Measurements from ENCODE around the gene ATP1B3.

The ATP1B3 gene

DNA sequence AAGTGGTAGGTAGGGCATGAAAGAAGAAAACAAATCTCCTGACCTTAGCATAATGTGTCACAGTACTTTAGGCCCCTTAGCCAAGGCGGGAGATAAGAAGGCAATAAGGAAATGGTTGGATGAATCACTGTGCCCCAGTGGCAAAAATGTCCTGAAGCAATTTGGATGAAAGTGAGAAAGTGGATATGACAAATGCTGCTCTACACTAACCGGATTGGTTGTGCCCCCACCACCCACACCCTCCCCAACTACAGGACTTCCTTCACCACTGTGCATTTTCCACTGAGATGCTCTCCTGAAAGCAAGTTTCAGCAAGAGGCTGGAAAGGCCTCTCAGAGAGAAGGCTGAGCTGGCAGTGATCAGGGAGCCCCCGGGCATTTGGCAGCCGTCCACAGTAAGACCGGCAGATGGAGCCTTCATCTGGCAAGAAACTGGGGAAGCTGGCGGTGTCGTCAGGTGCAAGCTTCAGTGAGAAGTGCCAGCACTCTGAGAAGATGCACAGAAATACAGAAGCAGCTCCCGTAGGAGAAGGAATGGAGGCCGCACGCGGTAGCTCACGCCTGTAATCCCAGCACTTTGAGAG, 63.8 kb downstream of the ATP1B3 start (continued):
- TF ChIP-seq, protein P1, sequence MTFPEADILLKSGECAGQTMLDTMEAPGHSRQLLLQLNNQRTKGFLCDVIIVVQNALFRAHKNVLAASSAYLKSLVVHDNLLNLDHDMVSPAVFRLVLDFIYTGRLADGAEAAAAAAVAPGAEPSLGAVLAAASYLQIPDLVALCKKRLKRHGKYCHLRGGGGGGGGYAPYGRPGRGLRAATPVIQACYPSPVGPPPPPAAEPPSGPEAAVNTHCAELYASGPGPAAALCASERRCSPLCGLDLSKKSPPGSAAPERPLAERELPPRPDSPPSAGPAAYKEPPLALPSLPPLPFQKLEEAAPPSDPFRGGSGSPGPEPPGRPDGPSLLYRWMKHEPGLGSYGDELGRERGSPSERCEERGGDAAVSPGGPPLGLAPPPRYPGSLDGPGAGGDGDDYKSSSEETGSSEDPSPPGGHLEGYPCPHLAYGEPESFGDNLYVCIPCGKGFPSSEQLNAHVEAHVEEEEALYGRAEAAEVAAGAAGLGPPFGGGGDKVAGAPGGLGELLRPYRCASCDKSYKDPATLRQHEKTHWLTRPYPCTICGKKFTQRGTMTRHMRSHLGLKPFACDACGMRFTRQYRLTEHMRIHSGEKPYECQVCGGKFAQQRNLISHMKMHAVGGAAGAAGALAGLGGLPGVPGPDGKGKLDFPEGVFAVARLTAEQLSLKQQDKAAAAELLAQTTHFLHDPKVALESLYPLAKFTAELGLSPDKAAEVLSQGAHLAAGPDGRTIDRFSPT (tag by site-specific recombination; IDR thresholded peaks at IDR 0.05) = no peak

- H3K27ac ChIP-seq (ENCODE audit: extremely low read depth, low read depth, low read length) = no peak overlapping the region
- no peak overlapping the region for H3K4me3 ChIP-seq (ENCODE audit: low read depth, low read length)
These were observed 64.7 kb downstream of the ATP1B3 start for GRCh38 chr3:141941093-141941492.

GRCh38 chr3:141942006-141942405, 65.6 kb downstream of the ATP1B3 start:
- H3K4me3 ChIP-seq (ENCODE audit: low read depth, low read length) = no peak overlapping the region
- no peaks in the 10 kb centered on the region for H3K9me3 ChIP-seq (ENCODE audit: control insufficient read depth, insufficient read depth, low read depth, low read length)
- no peak overlapping the region for H3K27ac ChIP-seq (ENCODE audit: extremely low read depth, low read depth, low read length)
- H3K36me3 ChIP-seq (ENCODE audit: control insufficient read depth in 2 of 2, insufficient read depth in 1 of 2, low read length in 2 of 2) = no peaks in the 10 kb centered on the region
- POLR2A ChIA-PET = no interaction called here
- CTCF ChIA-PET = no interaction called here
- peaks cover 7% of the 10 kb centered on the region; the same call in 1 of the 2 replicates for H3K4me1 ChIP-seq (ENCODE audit: control insufficient read depth, insufficient read depth, low read length)
- TF ChIP-seq ZFP3 (tag by site-specific recombination; IDR thresholded peaks at IDR 0.05; ENCODE audit: low read depth) = no peak
- TF ChIP-seq ZNF768 (tag by site-specific recombination; IDR thresholded peaks at IDR 0.05) = no peak
- no peak for TF ChIP-seq ZNF624 (tag by site-specific recombination; IDR thresholded peaks at IDR 0.05)
- no peak for TF ChIP-seq ZNF596 (tag by site-specific recombination; IDR thresholded peaks at IDR 0.05)
- no peak for TF ChIP-seq ZNF221 (tag by site-specific recombination; IDR thresholded peaks at IDR 0.05; ENCODE audit: borderline replicate concordance)
- TF ChIP-seq ZNF513 (tag by site-specific recombination; IDR thresholded peaks at IDR 0.05) = no peak
- no peak for TF ChIP-seq ZNF157 (tag by site-specific recombination; IDR thresholded peaks at IDR 0.05)
- TF ChIP-seq ZNF530 (tag by site-specific recombination; IDR thresholded peaks at IDR 0.05; ENCODE audit: low read depth) = no peak
- TF ChIP-seq ZBTB48 (tag by site-specific recombination; IDR thresholded peaks at IDR 0.05) = no peak
- TF ChIP-seq BCL11A (tag by site-specific recombination; IDR thresholded peaks at IDR 0.05; ENCODE audit: low read depth) = no peak
- TF ChIP-seq ZNF510 (tag by site-specific recombination; IDR thresholded peaks at IDR 0.05; ENCODE audit: insufficient replicate concordance) = no peak
- TF ChIP-seq ZIC2 (tag by site-specific recombination; IDR thresholded peaks at IDR 0.05) = no peak
- no peak for TF ChIP-seq ZNF629 (tag by site-specific recombination; IDR thresholded peaks at IDR 0.05)
- TF ChIP-seq ZNF585B (tag by site-specific recombination; IDR thresholded peaks at IDR 0.05) = no peak

More at GRCh38 chr3:141941093-141941492, 64.7 kb downstream of the ATP1B3 start:
- peaks cover 7% of the 10 kb centered on the region; the same call in 1 of the 2 replicates for H3K4me1 ChIP-seq (ENCODE audit: control insufficient read depth, insufficient read depth, low read length)
- ChIA-PET CTCF (interaction anchor here (0.5 to 1.2 kb wide), 3 partner anchors 13 to 576 kb away, joined by 3 to 7 read pairs (median 6); no protein-coding TSS in a partner anchor), POLR2A (interaction anchor here (0.9 kb wide), 1 partner anchor 66 kb away, joined by 3 read pairs; no protein-coding TSS in a partner anchor)
- H3K9me3 ChIP-seq (ENCODE audit: control insufficient read depth, insufficient read depth, low read depth, low read length) = no peaks in the 10 kb centered on the region
- TF ChIP-seq, protein P2, sequence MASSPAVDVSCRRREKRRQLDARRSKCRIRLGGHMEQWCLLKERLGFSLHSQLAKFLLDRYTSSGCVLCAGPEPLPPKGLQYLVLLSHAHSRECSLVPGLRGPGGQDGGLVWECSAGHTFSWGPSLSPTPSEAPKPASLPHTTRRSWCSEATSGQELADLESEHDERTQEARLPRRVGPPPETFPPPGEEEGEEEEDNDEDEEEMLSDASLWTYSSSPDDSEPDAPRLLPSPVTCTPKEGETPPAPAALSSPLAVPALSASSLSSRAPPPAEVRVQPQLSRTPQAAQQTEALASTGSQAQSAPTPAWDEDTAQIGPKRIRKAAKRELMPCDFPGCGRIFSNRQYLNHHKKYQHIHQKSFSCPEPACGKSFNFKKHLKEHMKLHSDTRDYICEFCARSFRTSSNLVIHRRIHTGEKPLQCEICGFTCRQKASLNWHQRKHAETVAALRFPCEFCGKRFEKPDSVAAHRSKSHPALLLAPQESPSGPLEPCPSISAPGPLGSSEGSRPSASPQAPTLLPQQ (tag by site-specific recombination; IDR thresholded peaks at IDR 0.05) = no peak
- TF ChIP-seq ZNF768 (tag by site-specific recombination; IDR thresholded peaks at IDR 0.05) = no peak
- TF ChIP-seq MEIS1 (CRISPR knock-in tag; IDR thresholded peaks at IDR 0.05; ENCODE audit: borderline replicate concordance) = no peak
- TF ChIP-seq ZNF157 (tag by site-specific recombination; IDR thresholded peaks at IDR 0.05) = no peak
- no peak for TF ChIP-seq SP7 (tag by site-specific recombination; IDR thresholded peaks at IDR 0.05)
- no peak for TF ChIP-seq ZNF121 (tag by site-specific recombination; IDR thresholded peaks at IDR 0.05)
- no peak for TF ChIP-seq ZNF560 (tag by site-specific recombination; IDR thresholded peaks at IDR 0.05; ENCODE audit: borderline replicate concordance)
- TF ChIP-seq, protein P3, sequence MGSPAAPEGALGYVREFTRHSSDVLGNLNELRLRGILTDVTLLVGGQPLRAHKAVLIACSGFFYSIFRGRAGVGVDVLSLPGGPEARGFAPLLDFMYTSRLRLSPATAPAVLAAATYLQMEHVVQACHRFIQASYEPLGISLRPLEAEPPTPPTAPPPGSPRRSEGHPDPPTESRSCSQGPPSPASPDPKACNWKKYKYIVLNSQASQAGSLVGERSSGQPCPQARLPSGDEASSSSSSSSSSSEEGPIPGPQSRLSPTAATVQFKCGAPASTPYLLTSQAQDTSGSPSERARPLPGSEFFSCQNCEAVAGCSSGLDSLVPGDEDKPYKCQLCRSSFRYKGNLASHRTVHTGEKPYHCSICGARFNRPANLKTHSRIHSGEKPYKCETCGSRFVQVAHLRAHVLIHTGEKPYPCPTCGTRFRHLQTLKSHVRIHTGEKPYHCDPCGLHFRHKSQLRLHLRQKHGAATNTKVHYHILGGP (tag by site-specific recombination; IDR thresholded peaks at IDR 0.05) = no peak
- TF ChIP-seq, protein P4, sequence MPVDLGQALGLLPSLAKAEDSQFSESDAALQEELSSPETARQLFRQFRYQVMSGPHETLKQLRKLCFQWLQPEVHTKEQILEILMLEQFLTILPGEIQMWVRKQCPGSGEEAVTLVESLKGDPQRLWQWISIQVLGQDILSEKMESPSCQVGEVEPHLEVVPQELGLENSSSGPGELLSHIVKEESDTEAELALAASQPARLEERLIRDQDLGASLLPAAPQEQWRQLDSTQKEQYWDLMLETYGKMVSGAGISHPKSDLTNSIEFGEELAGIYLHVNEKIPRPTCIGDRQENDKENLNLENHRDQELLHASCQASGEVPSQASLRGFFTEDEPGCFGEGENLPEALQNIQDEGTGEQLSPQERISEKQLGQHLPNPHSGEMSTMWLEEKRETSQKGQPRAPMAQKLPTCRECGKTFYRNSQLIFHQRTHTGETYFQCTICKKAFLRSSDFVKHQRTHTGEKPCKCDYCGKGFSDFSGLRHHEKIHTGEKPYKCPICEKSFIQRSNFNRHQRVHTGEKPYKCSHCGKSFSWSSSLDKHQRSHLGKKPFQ (tag by site-specific recombination; IDR thresholded peaks at IDR 0.05) = no peak
- H3K36me3 ChIP-seq (ENCODE audit: control insufficient read depth in 2 of 2, insufficient read depth in 1 of 2, low read length in 2 of 2) = no peaks in the 10 kb centered on the region
